ENCODE measurements around the gene GPRC5B. TPM values are rescaled to one million over a fixed set of nuclear protein-coding genes. Genes with fewer than 3 reads are reported as not detected.

GPRC5B gene
- total and polyA plus RNA-seq, 8 donors = 10.3 to 46.9 (median 39.3) TPM

DNA sequence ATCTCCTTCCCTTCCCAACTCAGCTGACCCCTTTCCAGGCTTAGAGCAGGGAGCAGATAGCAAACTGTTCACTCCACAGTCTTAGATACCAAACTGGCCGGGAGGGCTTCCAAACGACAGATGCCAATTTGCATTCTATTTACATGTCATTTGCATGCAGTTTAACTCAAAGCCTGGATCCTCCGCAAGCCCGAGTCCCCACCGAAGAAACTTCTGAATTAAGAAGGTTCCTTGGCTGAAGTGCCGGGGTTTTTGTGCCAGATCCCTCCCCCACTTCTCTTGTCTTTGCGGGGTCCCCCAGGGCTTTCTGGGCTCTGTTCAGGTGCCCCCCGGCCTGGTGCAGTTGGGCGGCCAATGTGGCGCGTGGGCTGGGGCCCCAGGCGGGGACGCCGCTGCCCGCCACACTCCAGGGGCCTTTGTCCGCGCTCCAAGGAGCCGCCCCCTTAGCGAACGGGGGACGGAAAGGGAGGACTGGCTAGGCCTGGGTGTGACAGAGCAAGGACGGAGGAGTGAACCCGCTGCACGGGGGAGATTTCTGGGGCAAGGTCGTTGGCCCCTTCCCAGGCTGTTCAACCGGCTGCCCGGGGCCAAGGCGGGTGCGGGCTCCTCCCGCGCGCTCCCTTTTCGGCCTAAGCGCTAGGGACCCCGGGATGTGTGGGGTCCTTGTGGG, 1.2 kb downstream of the GPRC5B start:
- Histone ChIP-seq H3K27me3 (peaks cover 14 to 51% of the 10 kb centered on the region in 2 donors), H3K9me3 (no peaks in the 10 kb centered on the region), H3K4me3 (peak overlapping the region; percentile 48), H3K27ac (peak overlapping the region in 1 of 2 donors; percentile 18), H3K4me1 (peaks cover 6 to 24% of the 10 kb centered on the region in 2 donors), H3K36me3 (no peaks in the 10 kb centered on the region)
- intact Hi-C loops (cut with DNase I) = loop anchor here in 1 of 2 donors (10.0 kb wide), 1 partner anchor 319 kb away; no protein-coding TSS in a partner anchor
- TF ChIP-seq, protein P1, sequence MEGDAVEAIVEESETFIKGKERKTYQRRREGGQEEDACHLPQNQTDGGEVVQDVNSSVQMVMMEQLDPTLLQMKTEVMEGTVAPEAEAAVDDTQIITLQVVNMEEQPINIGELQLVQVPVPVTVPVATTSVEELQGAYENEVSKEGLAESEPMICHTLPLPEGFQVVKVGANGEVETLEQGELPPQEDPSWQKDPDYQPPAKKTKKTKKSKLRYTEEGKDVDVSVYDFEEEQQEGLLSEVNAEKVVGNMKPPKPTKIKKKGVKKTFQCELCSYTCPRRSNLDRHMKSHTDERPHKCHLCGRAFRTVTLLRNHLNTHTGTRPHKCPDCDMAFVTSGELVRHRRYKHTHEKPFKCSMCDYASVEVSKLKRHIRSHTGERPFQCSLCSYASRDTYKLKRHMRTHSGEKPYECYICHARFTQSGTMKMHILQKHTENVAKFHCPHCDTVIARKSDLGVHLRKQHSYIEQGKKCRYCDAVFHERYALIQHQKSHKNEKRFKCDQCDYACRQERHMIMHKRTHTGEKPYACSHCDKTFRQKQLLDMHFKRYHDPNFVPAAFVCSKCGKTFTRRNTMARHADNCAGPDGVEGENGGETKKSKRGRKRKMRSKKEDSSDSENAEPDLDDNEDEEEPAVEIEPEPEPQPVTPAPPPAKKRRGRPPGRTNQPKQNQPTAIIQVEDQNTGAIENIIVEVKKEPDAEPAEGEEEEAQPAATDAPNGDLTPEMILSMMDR (IDR thresholded peaks at IDR 0.05) = no peak
- peak in 2 of 4 donors; percentile 49 to 51 for DNase-seq
- ATAC-seq = no peak

DNA sequence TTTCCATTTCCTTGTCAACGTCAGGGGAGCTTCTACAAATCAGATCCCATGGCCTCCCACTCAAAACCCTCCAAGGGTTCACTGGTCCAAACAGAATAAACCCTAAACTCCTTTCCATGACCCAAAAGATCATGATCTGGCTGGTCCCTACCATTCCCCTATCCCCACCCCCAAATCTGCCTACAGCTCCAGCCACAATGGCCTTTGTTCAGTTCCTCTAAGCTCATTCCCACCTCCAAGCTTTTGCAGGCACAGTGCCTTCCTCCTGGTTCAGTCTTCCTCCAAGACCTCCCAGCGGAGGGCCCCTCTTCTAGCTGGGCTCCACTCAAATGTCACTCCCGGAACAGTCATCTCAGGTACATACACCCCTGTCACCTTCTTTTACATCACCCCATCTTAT, 2.0 kb downstream of the GPRC5B start:
- Histone ChIP-seq H3K4me3 (peak overlapping the region in 1 of 2 donors; percentile 48), H3K27ac (no peak overlapping the region)
- TF ChIP-seq, protein P1 (IDR thresholded peaks at IDR 0.05) = no peak

DNA sequence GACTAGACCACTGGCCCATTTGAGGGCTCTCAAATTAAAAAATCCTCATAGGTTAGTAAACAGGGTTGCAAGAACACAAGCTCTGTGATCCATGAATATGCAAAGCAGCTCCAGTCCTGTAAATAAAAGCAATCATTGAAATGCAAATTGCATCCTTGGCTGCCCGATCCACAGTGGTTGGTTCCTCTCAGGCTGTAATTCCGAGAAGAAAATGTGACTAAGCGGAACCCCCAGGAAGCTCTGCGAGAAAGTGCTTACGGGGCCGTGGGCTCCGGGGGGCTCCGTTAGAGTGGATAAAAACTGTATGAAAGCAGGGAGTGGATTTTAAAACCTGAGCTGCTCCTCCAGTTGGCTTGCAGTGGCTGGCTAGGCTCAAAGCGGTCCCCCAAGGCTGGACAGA, 2.5 kb downstream of the GPRC5B start:
- intact Hi-C loops (cut with DNase I) = loop anchor here in 1 of 2 donors (10.0 kb wide), 1 partner anchor 317 kb away; no protein-coding TSS in a partner anchor
- no peak for ATAC-seq

More for the DNA sequence above, 2.0 kb downstream of the GPRC5B start:
- peaks cover 14 to 51% of the 10 kb centered on the region in 2 donors for H3K27me3 ChIP-seq
- no peaks in the 10 kb centered on the region for H3K9me3 ChIP-seq
- DNase-seq (no peak), ATAC-seq (no peak)
- intact Hi-C loops (cut with DNase I) = loop anchor here in 1 of 2 donors (10.0 kb wide), 1 partner anchor 318 kb away; no protein-coding TSS in a partner anchor
- peaks cover 6 to 24% of the 10 kb centered on the region in 2 donors for H3K4me1 ChIP-seq
- no peaks in the 10 kb centered on the region for H3K36me3 ChIP-seq

DNA sequence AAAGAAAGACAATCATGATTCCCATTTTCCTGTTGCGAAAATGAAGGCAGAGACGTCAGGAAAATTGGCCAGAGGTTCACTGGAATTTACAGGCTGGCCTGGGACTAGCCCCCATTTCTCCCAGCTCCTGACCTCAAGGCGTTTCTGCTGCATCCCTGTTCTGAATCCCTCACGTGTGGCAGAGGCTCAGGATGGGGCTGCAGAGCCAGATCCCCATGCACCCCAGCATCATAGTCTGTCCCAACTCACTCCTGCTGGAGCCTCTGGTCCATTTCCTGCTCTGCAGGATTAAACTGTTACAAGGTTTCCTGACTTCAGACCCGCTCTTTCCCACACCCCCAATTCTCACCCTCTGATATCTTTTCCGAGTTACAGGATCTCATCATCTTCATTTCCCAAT, 2.9 kb downstream of the GPRC5B start:
- Histone ChIP-seq H3K27ac (no peak overlapping the region), H3K27me3 (peaks cover 14 to 51% of the 10 kb centered on the region in 2 donors)
- no peak for DNase-seq

More for the DNA sequence above, 2.5 kb downstream of the GPRC5B start:
- Histone ChIP-seq H3K4me1 (peaks cover 6 to 24% of the 10 kb centered on the region in 2 donors), H3K9me3 (no peaks in the 10 kb centered on the region), H3K36me3 (no peaks in the 10 kb centered on the region), H3K27me3 (peaks cover 14 to 51% of the 10 kb centered on the region in 2 donors), H3K27ac (no peak overlapping the region), H3K4me3 (no peak overlapping the region)
- TF ChIP-seq, protein P1 (IDR thresholded peaks at IDR 0.05) = no peak
- no peak for DNase-seq

DNA sequence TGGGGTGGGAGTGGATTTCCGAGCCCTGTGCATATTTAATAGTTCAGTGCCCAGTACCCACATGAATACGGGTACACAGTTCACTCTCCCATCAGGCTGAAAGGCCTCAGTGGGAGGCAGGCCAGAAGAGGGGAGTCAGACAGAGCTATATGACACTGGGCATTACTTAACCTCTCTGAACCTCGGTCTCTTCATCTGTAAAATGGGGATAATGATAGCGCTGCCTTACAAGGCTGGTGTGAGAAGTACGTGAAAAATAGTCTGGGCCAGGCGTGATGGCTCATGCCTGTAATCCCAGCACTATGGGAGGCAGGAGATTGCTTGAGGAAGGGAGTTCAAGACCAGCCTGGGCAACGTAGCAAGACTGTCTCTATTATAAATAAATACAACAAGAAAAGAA, 3.6 kb downstream of the GPRC5B start:
- TF ChIP-seq, protein P1 (IDR thresholded peaks at IDR 0.05) = no peak
- intact Hi-C loops (cut with DNase I) = loop anchor here in 1 of 2 donors (10.0 kb wide), 1 partner anchor 316 kb away; no protein-coding TSS in a partner anchor
- Histone ChIP-seq H3K36me3 (no peaks in the 10 kb centered on the region), H3K27me3 (peaks cover 14 to 49% of the 10 kb centered on the region in 2 donors), H3K4me1 (peaks cover 4 to 19% of the 10 kb centered on the region in 2 donors), H3K27ac (no peak overlapping the region), H3K9me3 (no peaks in the 10 kb centered on the region), H3K4me3 (no peak overlapping the region)
- ATAC-seq (no peak), DNase-seq (no peak)

More for the DNA sequence above, 2.9 kb downstream of the GPRC5B start:
- TF ChIP-seq, protein P1 (IDR thresholded peaks at IDR 0.05) = no peak
- Histone ChIP-seq H3K36me3 (no peaks in the 10 kb centered on the region), H3K4me3 (no peak overlapping the region), H3K4me1 (peaks cover 6 to 24% of the 10 kb centered on the region in 2 donors), H3K9me3 (no peaks in the 10 kb centered on the region)
- no peak for ATAC-seq
- intact Hi-C loops (cut with DNase I) = loop anchor here in 1 of 2 donors (10.0 kb wide), 1 partner anchor 317 kb away; no protein-coding TSS in a partner anchor

All from left lung (tissue), 10 donors.